GM18909 (cell line): ENCODE results near the gene PRPS1.
"Not testable (repeated sequence)": the region's sequence is repeated elsewhere in the genome, so short reads cannot be mapped to it uniquely, and the experiment has no call there.

ENCODE experiments used
- ATAC-seq: cut with Tn5 transposase; IDR thresholded peaks from one replicate; pipeline ENCODE4 v1.9.1; 2021; ENCODE audit warnings: mild to moderate bottlenecking; ENCODE audit not compliant: unreplicated experiment, poor library complexity

PRPS1 gene

GRCh38 chrX:107627838-107628661 is at the start of gene PRPS1:
Gene PRPS1 (plus strand): TSS chrX:107628510. CDS start chrX:107628629, 119 bp downstream.
- peak; percentile 99 for ATAC-seq

DNA sequence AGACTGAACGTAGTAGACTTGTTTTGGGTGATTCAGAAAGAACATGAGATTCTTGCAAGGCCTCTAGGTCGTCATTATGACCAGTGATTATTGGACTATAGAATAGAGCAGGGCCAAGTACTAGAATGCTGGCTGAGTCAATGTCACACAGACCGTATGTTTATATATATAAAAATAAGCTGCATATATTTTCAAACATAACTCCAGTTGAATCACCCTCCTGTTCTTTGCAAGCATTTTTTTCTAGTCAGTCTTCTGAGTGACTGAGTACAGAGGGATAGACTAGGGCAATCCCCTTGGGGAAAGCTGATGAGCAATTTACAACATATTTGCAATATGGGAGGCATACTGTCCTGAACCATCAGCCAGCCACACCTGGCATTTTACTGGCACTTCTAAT is 48.4 kb upstream of the PRPS1 start:
- no peak for ATAC-seq

DNA sequence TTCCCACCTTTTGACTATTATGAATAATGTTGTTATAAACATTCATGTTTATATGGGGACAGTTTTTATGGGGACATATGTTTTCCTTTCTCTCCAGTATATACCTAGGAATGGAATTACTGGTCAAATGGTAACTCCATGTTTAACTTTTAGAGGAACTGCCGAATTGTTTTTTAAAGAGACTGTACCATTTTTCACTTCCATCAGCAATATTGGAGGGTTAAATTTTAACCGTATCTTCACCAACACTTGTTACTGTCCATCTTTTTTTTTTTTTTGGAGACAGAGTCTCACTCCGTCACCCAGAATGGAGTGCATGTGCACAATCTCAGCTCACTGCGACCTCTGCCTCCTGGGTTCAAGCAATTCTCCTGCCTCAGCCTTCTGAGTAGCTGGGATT is 46.4 kb upstream of the PRPS1 start:
- ATAC-seq = no peak

GRCh38 chrX:107589243-107589642 is 39.1 kb upstream of the PRPS1 start:
- no peak for ATAC-seq

DNA sequence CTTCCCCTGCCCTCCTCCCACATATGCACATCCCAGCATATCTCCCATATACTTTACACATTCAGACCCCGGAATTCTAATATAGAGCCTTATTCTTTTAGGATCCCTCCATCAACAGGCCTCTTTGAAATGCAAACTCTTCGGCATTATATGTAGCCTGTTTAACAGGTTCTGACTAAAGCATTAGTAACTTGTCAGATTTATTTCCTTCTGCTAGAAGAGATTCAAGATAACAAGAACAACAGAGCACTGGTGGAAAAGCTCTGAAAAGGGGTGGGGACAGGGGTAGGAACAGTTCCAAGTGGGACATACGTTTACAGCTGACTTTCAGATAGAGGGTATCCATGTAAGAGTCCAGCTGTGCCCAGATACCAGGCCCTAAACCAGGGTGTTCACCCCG is 31.7 kb upstream of the PRPS1 start:
- no peak for ATAC-seq

DNA sequence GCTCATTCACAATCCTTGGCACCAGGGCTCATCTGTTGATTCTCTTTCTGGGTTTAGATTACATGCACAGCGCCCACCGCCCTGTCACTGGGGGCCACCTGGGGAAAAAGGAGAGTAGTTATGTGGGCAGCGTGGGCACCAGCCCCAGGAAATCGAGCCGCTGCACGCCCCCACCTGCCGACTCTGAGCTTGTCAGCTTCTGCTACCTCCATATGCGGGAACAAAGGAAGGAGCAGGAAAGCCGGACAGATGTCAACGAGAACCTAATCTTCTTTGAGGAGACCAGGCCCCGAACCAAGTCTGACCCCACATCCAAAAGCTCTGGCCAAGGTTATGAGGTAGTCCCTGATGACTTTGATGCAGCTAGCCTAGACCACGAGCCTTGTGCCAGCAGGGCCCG is 31.0 kb upstream of the PRPS1 start:
- no peak for ATAC-seq

DNA sequence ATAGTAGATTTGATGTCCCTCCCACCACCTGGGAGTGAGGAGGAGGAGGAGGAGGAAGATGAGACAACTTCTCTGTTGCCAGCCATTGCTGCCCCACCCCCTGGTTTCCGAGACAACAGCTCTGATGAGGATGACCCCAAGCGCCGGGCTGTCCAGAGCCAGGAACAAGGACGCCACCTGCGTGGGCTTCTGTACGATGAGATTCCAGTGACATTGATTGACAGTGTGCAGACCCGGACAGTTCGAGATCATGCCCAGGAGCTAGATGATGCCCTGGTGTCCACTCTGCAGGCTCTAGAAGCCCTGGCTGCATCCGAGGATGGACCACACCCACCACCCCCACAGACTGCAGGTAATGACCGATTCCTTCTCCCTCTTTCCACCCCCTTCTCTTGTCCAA is 30.5 kb upstream of the PRPS1 start:
- ATAC-seq = no peak

GRCh38 chrX:107599450-107599861 is 28.9 kb upstream of the PRPS1 start:
- no peak for ATAC-seq

DNA sequence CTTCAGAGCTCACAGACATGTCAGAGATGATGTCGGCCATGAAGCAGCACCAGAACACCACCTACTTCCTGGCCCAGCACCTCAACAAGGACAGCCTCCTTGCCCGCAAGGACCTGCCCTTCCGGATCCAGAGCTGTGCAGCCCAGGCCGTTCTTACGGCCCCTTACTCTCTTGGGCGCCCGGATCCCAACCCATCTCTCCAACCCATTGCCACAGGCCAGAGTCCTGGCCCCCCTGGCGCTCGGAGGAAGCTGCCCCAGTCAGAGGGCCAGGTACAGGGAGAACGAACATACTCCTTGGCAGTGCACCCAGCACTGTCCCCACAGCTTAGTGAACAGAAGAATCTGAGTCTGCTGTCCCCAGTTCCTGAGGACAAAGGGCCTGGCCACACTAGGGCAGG is 27.9 kb upstream of the PRPS1 start:
- ATAC-seq = no peak

- ATAC-seq = no peak
Observed at GRCh38 chrX:107601326-107601725, 27.0 kb upstream of the PRPS1 start.

DNA sequence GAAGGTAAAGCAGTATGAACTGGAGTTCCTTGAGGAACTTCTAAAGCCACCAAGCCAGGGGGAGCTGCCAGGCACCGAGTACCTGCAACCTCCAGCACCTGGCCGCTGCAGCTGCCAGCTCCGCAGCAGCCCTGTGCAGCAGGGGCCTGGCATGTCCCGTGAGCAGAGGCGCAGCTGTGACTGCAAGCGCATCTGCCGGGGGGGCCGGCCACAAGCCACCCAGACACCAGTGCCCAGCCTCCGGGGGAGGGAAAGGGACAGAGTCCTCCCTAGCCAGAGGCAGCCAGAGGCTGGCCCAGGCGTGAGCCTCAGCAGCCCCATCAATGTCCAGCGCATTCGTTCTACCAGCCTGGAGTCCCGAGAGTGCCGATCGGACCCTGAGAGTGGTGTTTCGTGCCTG is 26.6 kb upstream of the PRPS1 start:
- ATAC-seq = no peak

DNA sequence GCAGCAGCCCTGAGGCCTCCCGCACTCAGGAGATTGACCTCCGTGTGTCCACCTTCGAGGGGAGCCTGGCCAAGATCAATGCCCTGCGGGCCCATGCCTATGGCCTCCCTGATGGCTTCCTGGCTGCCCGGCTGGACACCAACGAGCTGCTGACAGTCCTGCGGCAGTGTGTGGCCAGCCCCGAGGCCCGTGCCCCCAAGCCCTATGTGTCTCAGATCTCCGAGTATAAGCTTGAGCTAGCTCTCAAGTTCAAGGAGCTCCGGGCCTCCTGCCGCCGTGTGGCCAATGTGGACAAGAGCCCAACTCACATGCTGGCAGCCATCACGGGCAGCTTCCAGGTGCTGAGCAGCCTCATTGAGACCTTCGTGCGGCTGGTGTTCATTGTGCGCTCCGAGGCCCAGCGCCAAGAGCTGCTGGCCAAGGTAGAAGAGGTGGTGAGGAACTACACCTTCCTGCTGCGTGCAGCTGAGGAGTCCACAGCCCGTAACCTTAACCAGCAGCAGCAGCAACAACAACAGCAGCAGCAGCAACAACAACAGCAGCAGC is 25.5 kb upstream of the PRPS1 start:
- ATAC-seq = no peak

- ATAC-seq = no peak
Observed at GRCh38 chrX:107603429-107604159, 24.7 kb upstream of the PRPS1 start.

DNA sequence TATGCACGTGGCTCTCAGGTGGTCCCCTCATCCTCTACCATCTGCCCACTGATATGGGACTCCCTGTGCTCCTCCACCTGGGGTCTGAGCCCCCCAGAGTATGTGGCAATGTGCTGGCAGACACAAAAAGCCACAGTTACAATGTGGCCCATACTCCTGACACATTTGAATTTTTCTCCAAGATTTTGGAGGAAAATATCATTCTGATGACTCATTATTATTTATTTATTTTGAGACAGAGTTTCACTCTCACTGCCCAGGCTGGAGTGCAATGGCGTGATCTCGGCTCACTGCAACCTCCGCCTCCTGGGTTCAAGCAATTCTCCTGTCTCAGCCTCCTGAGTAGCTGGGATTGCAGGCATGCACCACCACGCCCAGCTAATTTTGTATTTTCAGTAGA is 19.2 kb upstream of the PRPS1 start:
- ATAC-seq = not testable (repeated sequence)

DNA sequence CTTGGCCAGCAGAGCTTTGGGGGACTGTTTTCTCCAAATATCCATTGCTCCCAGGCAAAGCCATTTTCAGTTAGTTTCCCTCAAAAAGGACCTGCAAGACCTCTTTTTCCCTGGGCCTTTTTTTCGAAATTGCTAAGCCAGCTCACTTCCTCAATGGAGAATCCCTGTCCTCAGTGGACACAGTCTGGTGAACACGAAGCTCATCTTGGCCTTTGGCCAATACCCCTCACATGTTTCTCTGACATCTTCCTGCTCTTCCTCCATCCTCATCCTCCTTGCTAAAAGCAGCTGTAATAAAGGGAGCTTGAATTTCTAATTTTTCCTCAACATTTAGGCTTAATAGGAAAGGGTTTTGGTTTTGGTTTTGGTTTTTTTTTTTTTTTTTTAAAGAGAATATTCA is 17.6 kb upstream of the PRPS1 start:
- no peak for ATAC-seq

DNA sequence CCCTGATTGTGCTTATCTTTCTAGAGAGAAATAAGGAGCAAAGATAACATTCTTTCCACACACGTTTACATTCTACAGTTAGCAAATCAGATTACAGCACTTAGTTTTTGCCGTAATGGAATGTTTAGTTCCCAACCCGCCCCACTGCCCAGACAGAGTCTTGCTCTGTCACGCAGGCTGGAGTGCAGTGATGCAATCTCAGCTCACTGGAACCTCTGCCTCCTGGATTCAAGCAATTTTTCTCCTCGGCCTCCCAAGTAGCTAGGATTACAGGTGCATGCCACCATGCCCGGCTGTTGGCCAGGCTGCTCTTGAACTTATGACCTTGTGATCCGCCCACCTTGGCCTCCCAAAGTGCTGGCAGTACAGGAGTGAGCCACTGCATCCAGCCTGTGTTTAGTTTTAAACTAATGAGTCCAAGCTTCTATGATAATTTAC is 8.4 kb upstream of the PRPS1 start:
- ATAC-seq = no peak

DNA sequence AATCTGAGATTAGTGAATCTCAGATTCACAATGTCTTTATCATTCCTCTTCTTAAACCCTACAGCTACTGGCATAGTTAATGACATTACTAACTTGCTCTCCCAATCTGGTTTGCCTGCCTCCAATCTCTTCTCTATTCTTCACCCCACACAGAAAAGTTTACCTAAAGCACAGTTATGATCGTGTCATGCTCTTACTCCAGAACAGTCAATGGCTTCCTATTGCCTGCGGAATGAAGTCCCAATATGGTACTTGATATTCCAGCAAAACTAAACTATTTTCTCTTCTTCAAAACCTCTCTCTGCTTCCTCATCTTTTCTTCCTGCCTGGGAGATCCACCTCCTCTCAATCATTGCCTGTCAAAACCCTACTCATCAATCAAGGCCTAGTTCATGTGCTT is 3.4 kb upstream of the PRPS1 start:
- no peak for ATAC-seq

GRCh38 chrX:107625739-107626138 is 2.6 kb upstream of the PRPS1 start:
- ATAC-seq = no peak

GRCh38 chrX:107626481-107626880 is 1.8 kb upstream of the PRPS1 start:
- no peak for ATAC-seq

DNA sequence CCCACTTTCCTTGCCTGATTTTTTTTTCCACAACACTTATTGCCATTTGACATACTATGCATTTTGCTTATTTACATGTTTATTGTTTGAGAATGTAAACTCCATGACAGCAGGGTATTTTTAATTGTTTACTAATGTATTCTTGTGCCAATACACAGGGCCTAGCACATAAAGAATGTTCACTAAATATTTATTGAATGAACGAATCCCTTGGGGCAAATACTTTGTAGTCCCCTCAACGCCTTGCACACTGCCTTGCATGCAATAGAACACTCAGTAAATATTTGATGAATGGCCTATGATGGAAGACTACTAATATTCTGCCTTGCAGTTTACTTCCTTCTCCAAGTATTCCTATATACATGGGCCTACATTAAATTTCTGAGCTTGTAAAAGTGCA is 1.4 kb upstream of the PRPS1 start:
- ATAC-seq = no peak
